ENCODE measurements around the gene SH3RF3. TPM values are rescaled to one million over a fixed set of nuclear protein-coding genes. Genes with fewer than 3 reads are reported as not detected.

SH3RF3 gene
- total and polyA plus RNA-seq, 9 of the 15 experiments (the other 6 are each of a cell fraction or from before 2014, with no cell fraction given): 0.02 TPM; not detected in 8

DNA sequence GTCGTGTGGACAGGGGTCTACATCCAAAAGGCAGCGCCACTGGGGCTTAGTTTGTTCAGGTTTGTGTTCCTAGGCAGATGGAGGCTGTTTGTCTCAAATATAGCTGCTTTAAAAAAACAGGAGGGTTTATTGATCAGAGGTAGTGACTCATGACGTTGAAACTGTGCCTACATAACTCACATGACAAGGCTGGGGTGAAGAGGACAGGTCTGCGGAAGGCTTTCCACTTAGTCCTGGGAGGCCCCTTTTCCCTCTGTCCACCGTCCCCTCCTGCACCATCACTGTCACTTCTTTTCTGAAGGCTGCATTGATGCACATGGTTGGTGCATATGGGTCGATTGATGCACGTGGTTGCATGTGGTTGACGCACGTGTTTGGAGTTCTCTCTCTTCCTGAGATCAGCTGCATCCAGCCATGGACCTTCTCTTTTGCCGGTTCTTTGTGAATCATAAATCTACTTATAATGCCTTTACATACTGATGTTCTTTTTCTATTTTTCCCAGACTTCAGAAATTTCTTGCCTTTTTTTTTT is 10.9 kb downstream of the SH3RF3 start:
- intact Hi-C loops (cut with micrococcal nuclease) (no loop called here), in situ Hi-C loops (cut with MboI) (no loop called here)
- TF ChIP-seq ARID4B (CRISPR knock-in tag; IDR thresholded peaks at IDR 0.05) (no peak), SPI1 (IDR thresholded peaks at IDR 0.05; ENCODE audit: borderline replicate concordance, low read depth, low read length) (no peak), XRCC4 (IDR thresholded peaks at IDR 0.05; ENCODE audit: extremely low read depth, insufficient read depth, insufficient read length) (no peak), MAFF (IDR thresholded peaks at IDR 0.05; ENCODE audit: low read length) (no peak), YY1 (IDR thresholded peaks at IDR 0.05; ENCODE audit: borderline replicate concordance in 1 of 3, control insufficient read depth in 1 of 3, extremely low read depth in 1 of 3, insufficient read depth in 3 of 3, insufficient read length in 1 of 3, insufficient replicate concordance in 2 of 3, low read depth in 1 of 3, low read length in 2 of 3) (no peak), ZNF57 (CRISPR knock-in tag; IDR thresholded peaks at IDR 0.05) (no peak), TEAD1 (CRISPR knock-in tag; IDR thresholded peaks at IDR 0.05) (no peak), E4F1 (CRISPR knock-in tag; IDR thresholded peaks at IDR 0.05; ENCODE audit: borderline replicate concordance) (no peak), MCM3 (IDR thresholded peaks at IDR 0.05) (no peak)
- ChIA-PET POLR2A (no interaction called here), CTCF (ENCODE audit: low intra/inter-chr PET ratio) (no interaction called here)
- no peak overlapping the region for H3K9ac ChIP-seq (ENCODE audit: insufficient read depth in 1 of 2, low read depth in 2 of 2, low read length in 2 of 2)
- no peaks in the 10 kb centered on the region for H3K36me3 ChIP-seq (ENCODE audit: control insufficient read depth, insufficient read depth, low read length)
- H4K20me1 ChIP-seq (replicated peaks; ENCODE audit: control insufficient read depth, insufficient read depth, low read length): no peaks in the 10 kb centered on the region; the same call in 1 of the 2 replicates
- ATAC-seq: no peak
- WGBS (ENCODE audit: insufficient coverage, low coverage, missing lambda C conversion rate): 5% methylated on average over 10 of the region's 10 CpGs
- no peak overlapping the region for H3K4me2 ChIP-seq (ENCODE audit: insufficient read depth, low read length)
- H3K4me3 ChIP-seq: no peak overlapping the region
- H3K27me3 ChIP-seq (ENCODE audit: control insufficient read depth in 2 of 2, insufficient read depth in 2 of 2, low read length in 2 of 2): peaks cover 11 to 54% of the 10 kb centered on the region in 2 experiments
- no peak for DNase-seq (ENCODE audit: extremely low read depth in 1 of 4, low spot score in 3 of 4)
- H3K79me2 ChIP-seq (ENCODE audit: control insufficient read depth, insufficient read depth, low read length): no peaks in the 10 kb centered on the region
- H3K9me1 ChIP-seq (ENCODE audit: control insufficient read depth, insufficient read depth, low read length): no peaks in the 10 kb centered on the region
- no peak overlapping the region for H3K27ac ChIP-seq (ENCODE audit: extremely low read depth, low read depth, low read length)
- FAIRE-seq: no peak
- H3K4me1 ChIP-seq (replicated peaks in 1 of 2; ENCODE audit: control insufficient read depth in 2 of 2, insufficient read depth in 2 of 2, low read length in 2 of 2): no peaks in the 10 kb centered on the region
- BruUV-seq (replicated peaks): no TSS peak
- no peak overlapping the region for H2AFZ ChIP-seq (ENCODE audit: low read depth, low read length)
- no peaks in the 10 kb centered on the region for H3K9me3 ChIP-seq (replicated peaks; ENCODE audit: control insufficient read depth, insufficient read depth, low read depth, low read length)
